Pancreas (tissue), 10 donors: ENCODE data around the gene NEMP1. TPM values are rescaled to one million over a fixed set of nuclear protein-coding genes. Genes with fewer than 3 reads are reported as not detected.

Experiments
- ATAC-seq, 4 donors: fragments of 200-7000 bp; cut with Tn5 transposase; one replicate each; pipeline versions ENCODE4 v1.8.0 to v1.9.1; 2020; ENCODE audit warnings: mild to moderate bottlenecking in 4 of 4, moderate library complexity in 4 of 4
- DNase-seq, 6 donors: peaks; one replicate each; pipeline ENCODE4 v3.0.0-alpha.2; 2020
- FAIRE-seq: peaks from 2 replicates; lab custom pipeline; 2012; peaks lifted over from hg19 to GRCh38; lab: Jason Lieb, UNC
- H3K27ac ChIP-seq, 4 donors: fragments of 200-600 bp; sonication (generic); 1 replicate in 3 of 4; 2 replicates in 1 of 4; pipeline versions ENCODE4 v1.5.0 to v1.8.0; 2020
- H3K27me3 ChIP-seq, 4 donors: fragments of 200-600 bp; one replicate each; pipeline ENCODE4 v1.8.0; 2021
- H3K36me3 ChIP-seq, 3 donors: fragments of 200-600 bp; sonication (generic) in 1 of 3; one replicate each; pipeline versions ENCODE4 v1.5.0 to v1.8.0; 2020 to 2021
- H3K4me1 ChIP-seq, 3 donors: fragments of 200-600 bp; one replicate each; pipeline ENCODE4 v1.8.0; 2021
- H3K4me3 ChIP-seq, 4 donors: fragments of 200-600 bp; sonication (generic) in 2 of 4; one replicate each; pipeline versions ENCODE4 v1.5.0 to v1.8.0; 2020 to 2021
- H3K9me3 ChIP-seq, 4 donors: fragments of 200-600 bp; one replicate each; pipeline ENCODE4 v1.8.0; 2021
- CTCF ChIP-seq, 4 donors: fragments of 200-600 bp; sonication (generic) in 3 of 4; IDR thresholded peaks; one replicate each; pipeline versions ENCODE4 v1.5.0 to v1.8.0; 2021; ENCODE audit warnings: antibody characterized with exemption in 4 of 4
- WGBS, 2 donors: extraction: QIAGEN DNeasy Blood & Tissue Kit; methylation state at CpG; one replicate each; pipeline ENCODE4 v1.1.7; 2013; 5-methylcytosine and 5-hydroxymethylcytosine counted together
- intact Hi-C, 3 donors: fragments of 100-400 bp; cut with DNase I; formaldehyde crosslinking; loops; one replicate each; pipeline versions ENCODE4 v1.11.1 to v1.14.2; 2022
- polyA plus RNA-seq, 2 donors: library from polyadenylated mRNA; stranded (reverse); fragments of 200-250 nt; gene quantifications; one replicate each; pipeline ENCODE4 v1.2.3, GENCODE V29; 2013
- total RNA-seq, 6 donors: library from RNA; stranded (reverse); fragmentation: NEBNext Ultra II Directional in 4 of 6; extraction: Animal tissue kit (Norgen Biotek cat#: 25700) in 4 of 6; gene quantifications; one replicate each; pipeline versions ENCODE4 v1.2.1 to v1.2.4, GENCODE V29; 2021 to 2023
- donor health status: healthy with polysubstance abuse.
- donor health status: DM: no; HTN: no; CAD: no; lungs with moderate emphysema.
- donor health status: DM: no; HTN: no; CAD: no.
- donor health status: control.
- donor health status: control.
- donor health status: Bipolar disorder and iron deficiency.
- donor health status: DM: yes; HTN: yes; CAD: no.
- donor health status: DM: no; HTN: no; CAD: no.
- donor health status: DM: no; HTN: no; CAD: no.
- donor health status: DM: yes; HTN: yes; CAD: no.

Gene NEMP1
- total and polyA plus RNA-seq, 8 donors, result 1.1 to 5.7 (median 3.4) TPM

GRCh38 chr12:57012600-57013465 is 65.8 kb downstream of the NEMP1 start:
- no peak for TF ChIP-seq CTCF (IDR thresholded peaks at IDR 0.05)
- ATAC-seq (no peak), FAIRE-seq (no peak), DNase-seq (no peak)
- intact Hi-C loops, result no loop called here
- 49 to 61% methylated on average over 7 of the region's 7 CpGs for WGBS, 2 donors
- H3K36me3 ChIP-seq, result no peaks in the 10 kb centered on the region
- H3K27ac ChIP-seq, result no peak overlapping the region
- no peaks in the 10 kb centered on the region for H3K4me1 ChIP-seq
- no peak overlapping the region for H3K4me3 ChIP-seq
- H3K27me3 ChIP-seq, result no peaks in the 10 kb centered on the region
- H3K9me3 ChIP-seq, result no peaks in the 10 kb centered on the region

- H3K4me3 ChIP-seq, result no peak overlapping the region
- intact Hi-C loops, result no loop called here
- ATAC-seq, result no peak
These were observed 66.9 kb downstream of the NEMP1 start for GRCh38 chr12:57011438-57012424.

GRCh38 chr12:57010627-57011247 is 67.9 kb downstream of the NEMP1 start:
- WGBS, 2 donors, result 76 to 83% methylated on average over 4 of the region's 4 CpGs
- TF ChIP-seq CTCF (IDR thresholded peaks at IDR 0.05), result no peak
- Histone ChIP-seq H3K27me3 (no peaks in the 10 kb centered on the region), H3K27ac (no peak overlapping the region), H3K36me3 (no peaks in the 10 kb centered on the region), H3K4me3 (no peak overlapping the region), H3K9me3 (no peaks in the 10 kb centered on the region), H3K4me1 (no peaks in the 10 kb centered on the region)
- FAIRE-seq (no peak), ATAC-seq (no peak), DNase-seq (no peak)
- intact Hi-C loops, result no loop called here

More at GRCh38 chr12:57011438-57012424, 66.9 kb downstream of the NEMP1 start:
- FAIRE-seq (no peak), DNase-seq (no peak)
- WGBS, 2 donors, result 45 to 49% methylated on average over 12 of the region's 12 CpGs
- Histone ChIP-seq H3K27me3 (no peaks in the 10 kb centered on the region), H3K9me3 (no peaks in the 10 kb centered on the region), H3K4me1 (no peaks in the 10 kb centered on the region), H3K27ac (no peak overlapping the region), H3K36me3 (no peaks in the 10 kb centered on the region)
- no peak for TF ChIP-seq CTCF (IDR thresholded peaks at IDR 0.05)

- DNase-seq, result no peak
- Histone ChIP-seq H3K27ac (no peak overlapping the region), H3K4me1 (no peaks in the 10 kb centered on the region), H3K4me3 (no peak overlapping the region), H3K9me3 (no peaks in the 10 kb centered on the region), H3K36me3 (no peaks in the 10 kb centered on the region), H3K27me3 (no peaks in the 10 kb centered on the region)
- WGBS, 2 donors, result 69 to 85% methylated on average over 5 of the region's 5 CpGs
- intact Hi-C loops, result no loop called here
- no peak for TF ChIP-seq CTCF (IDR thresholded peaks at IDR 0.05)
- no peak for ATAC-seq
- no peak for FAIRE-seq
These were observed 68.5 kb downstream of the NEMP1 start for GRCh38 chr12:57009949-57010626.
